Testis (tissue), 3 donors: ENCODE measurements around the gene KCTD13. TPM values are rescaled to one million over a fixed set of nuclear protein-coding genes. Genes with fewer than 3 reads are reported as not detected.

Source experiments
- DNase-seq: peaks from one replicate; pipeline ENCODE4 v3.0.0-alpha.2; 2019
- H3K27ac ChIP-seq, 2 donors: fragments of 200-600 bp; sonication (generic); one replicate each; pipeline ENCODE4 v1.5.1; 2019
- H3K27me3 ChIP-seq: fragments of 200-600 bp; sonication (generic); one replicate; pipeline ENCODE4 v1.5.1; 2019
- H3K36me3 ChIP-seq: fragments of 200-600 bp; sonication (generic); one replicate; pipeline ENCODE4 v1.5.1; 2017; ENCODE audit warnings: low read depth; ENCODE audit errors: missing control alignments
- H3K4me1 ChIP-seq: fragments of 200-600 bp; sonication (generic); one replicate; pipeline ENCODE4 v1.5.1; 2019
- H3K4me3 ChIP-seq, 2 donors: fragments of 200-600 bp; sonication (generic); one replicate each; pipeline ENCODE4 v1.5.1; 2017 to 2019
- H3K9me3 ChIP-seq: fragments of 200-600 bp; sonication (generic); one replicate; pipeline ENCODE4 v1.5.1; 2017
- CTCF ChIP-seq, 3 experiments: fragments of 450-650 bp in 2 of 3; fragments of 200-600 bp in 1 of 3; sonication (generic) in 1 of 3; IDR thresholded peaks; one replicate each; pipeline ENCODE4 v1.5.1; 2016 to 2019; ENCODE audit warnings: antibody characterized with exemption in 3 of 3, mild to moderate bottlenecking in 2 of 3, moderate library complexity in 1 of 3
- POLR2A ChIP-seq: fragments of 450-650 bp; IDR thresholded peaks from one replicate; pipeline ENCODE4 v1.6.1; 2017; ENCODE audit warnings: antibody characterized with exemption, mild to moderate bottlenecking, moderate library complexity
- WGBS, 2 donors: methylation state at CpG; one replicate each; pipeline ENCODE4 v1.1.5; 2018; 5-methylcytosine and 5-hydroxymethylcytosine counted together
- intact Hi-C: fragments of 100-400 bp; cut with DNase I; formaldehyde crosslinking; loops from one replicate; pipeline ENCODE4 v1.15.1; 2023; ENCODE audit warnings: low total_unique reads
- polyA plus RNA-seq: library from polyadenylated mRNA; stranded (reverse); fragments of 350-450 nt; fragmentation: Illumina TruSeq; extraction: RNeasy Lipid Tissue Mini Kit (QIAGEN cat#74804); gene quantifications from one replicate; pipeline ENCODE4 v1.2.3, GENCODE V29; 2014; ENCODE audit warnings: low read depth, low replicate concordance; ENCODE audit not compliant: insufficient read depth
- total RNA-seq, 2 donors: library from RNA; depleted of rRNA; stranded (reverse); fragments of >200 nt; gene quantifications; one replicate each; pipeline ENCODE4 v1.2.3, GENCODE V29; 2016

The KCTD13 gene
- total and polyA plus RNA-seq, 3 donors from 2014 or later: 126 to 241 (median 202) TPM

DNA sequence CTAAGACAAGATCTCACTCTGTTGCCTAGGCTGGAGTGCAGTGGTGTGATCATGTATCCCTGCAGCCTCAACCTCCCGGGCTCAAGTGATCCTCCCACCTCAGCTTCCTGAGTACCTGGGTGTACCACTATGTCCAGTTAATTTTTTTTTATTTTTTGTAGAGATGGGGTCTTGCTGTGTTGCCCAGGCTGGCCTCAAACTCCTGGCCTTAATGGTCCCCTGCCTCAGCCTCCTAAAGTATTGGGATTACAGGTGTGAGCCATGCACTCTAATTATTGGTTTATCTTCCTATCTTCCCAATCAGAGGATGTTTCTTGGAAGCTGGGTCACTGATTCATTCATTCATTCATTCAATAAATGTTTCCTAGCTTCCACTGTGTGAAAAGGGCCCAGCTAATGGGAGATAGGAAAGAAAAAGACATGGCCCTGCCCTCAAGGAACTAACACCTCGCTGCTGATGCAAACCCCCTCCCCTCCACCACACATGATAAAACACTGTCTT lies 17.3 kb downstream of the KCTD13 start:
- no peak overlapping the region for H3K27ac ChIP-seq
- H3K27me3 ChIP-seq: no peaks in the 10 kb centered on the region
- H3K4me3 ChIP-seq: no peak overlapping the region
- no peaks in the 10 kb centered on the region for H3K4me1 ChIP-seq
- H3K36me3 ChIP-seq: no peaks in the 10 kb centered on the region
- intact Hi-C loops: no loop called here
- TF ChIP-seq POLR2A: no peak
- TF ChIP-seq CTCF (IDR thresholded peaks at IDR 0.05): no peak
- H3K9me3 ChIP-seq: no peaks in the 10 kb centered on the region
- 77 to 92% methylated on average over 2 of the region's 2 CpGs for WGBS, 2 donors
- no peak for DNase-seq

GRCh38 chr16:29907973-29908372 lies 18.1 kb downstream of the KCTD13 start:
- H3K4me3 ChIP-seq: no peak overlapping the region
- H3K9me3 ChIP-seq: no peaks in the 10 kb centered on the region
- no peak for DNase-seq
- no peak overlapping the region for H3K27ac ChIP-seq
- H3K4me1 ChIP-seq: no peaks in the 10 kb centered on the region
- no peak for TF ChIP-seq CTCF (IDR thresholded peaks at IDR 0.05)
- no peak for TF ChIP-seq POLR2A
- H3K36me3 ChIP-seq: no peaks in the 10 kb centered on the region
- 74 to 79% methylated on average over 2 of the region's 2 CpGs for WGBS, 2 donors
- no peaks in the 10 kb centered on the region for H3K27me3 ChIP-seq
- intact Hi-C loops: no loop called here

DNA sequence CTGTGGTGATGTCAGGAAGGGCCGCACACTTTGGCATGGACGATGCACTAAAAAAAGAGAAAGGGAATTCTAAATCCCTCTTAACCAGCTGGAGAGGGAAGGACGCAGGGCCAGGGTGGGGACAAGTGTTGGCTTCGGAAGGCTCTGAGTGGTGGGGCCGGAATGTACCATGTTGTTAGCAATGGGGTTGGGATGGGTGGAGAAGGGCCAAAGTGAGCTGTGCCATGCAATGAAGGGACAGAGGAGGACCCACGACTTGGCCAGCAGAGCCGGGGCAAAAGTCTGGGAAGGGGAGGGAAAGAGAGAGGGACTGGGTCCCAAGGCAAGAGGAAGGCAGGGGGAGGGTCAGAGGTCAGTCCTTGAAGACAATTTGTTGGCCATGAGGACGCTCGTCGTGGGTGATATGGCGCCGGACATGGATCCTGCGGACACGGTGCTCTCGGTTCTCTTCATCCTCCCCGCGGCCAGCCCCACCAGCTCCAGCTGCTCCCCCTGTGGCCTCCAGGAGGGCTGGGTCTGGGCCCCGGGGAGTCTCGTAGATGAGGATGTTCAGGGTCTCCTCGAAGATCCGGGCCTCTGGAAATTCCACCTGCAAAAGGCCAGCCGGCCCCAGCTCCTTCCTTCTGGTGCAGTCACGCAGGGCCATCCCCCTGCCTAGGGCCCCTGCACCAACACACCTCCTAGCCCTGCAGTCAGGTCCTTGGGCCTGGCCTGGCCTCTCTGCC lies 19.3 kb downstream of the KCTD13 start:
- DNase-seq: no peak
- Histone ChIP-seq H3K27ac (no peak overlapping the region), H3K4me3 (no peak overlapping the region), H3K27me3 (no peaks in the 10 kb centered on the region), H3K4me1 (no peaks in the 10 kb centered on the region), H3K9me3 (no peaks in the 10 kb centered on the region), H3K36me3 (no peaks in the 10 kb centered on the region)
- TF ChIP-seq CTCF (IDR thresholded peaks at IDR 0.05) (no peak), POLR2A (no peak)
- intact Hi-C loops: no loop called here
- WGBS, 2 donors: 81 to 82% methylated on average over 21 to 23 of the region's 23 CpGs

- Histone ChIP-seq H3K36me3 (no peaks in the 10 kb centered on the region), H3K27ac (no peak overlapping the region), H3K4me1 (no peaks in the 10 kb centered on the region), H3K4me3 (no peak overlapping the region), H3K9me3 (no peaks in the 10 kb centered on the region), H3K27me3 (no peaks in the 10 kb centered on the region)
- intact Hi-C loops: no loop called here
- WGBS, 2 donors: 87 to 88% methylated on average over 13 of the region's 13 CpGs
- no peak for DNase-seq
- no peak for TF ChIP-seq POLR2A
- no peak for TF ChIP-seq CTCF (IDR thresholded peaks at IDR 0.05)
These were observed 20.4 kb downstream of the KCTD13 start for GRCh38 chr16:29905668-29906067.

DNA sequence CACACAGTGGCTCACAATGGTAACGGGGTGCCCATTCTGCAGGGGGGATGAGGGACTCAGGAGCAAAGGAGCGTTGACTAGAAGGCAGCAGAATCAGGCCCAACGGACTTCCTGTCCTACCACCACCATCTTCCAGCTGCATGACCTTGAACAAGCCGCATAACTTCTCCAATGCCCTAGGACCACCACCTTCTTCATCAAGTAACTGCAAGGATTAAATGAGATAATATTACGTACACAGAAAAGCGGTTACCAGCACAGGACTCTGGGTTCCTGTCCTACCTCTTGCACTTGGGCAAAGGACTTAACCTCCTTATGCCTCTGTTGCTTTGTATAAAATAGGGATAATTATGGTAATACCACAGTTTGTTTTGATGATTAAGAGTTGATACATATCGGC lies 21.1 kb downstream of the KCTD13 start:
- TF ChIP-seq POLR2A (no peak), CTCF (IDR thresholded peaks at IDR 0.05) (no peak)
- Histone ChIP-seq H3K36me3 (no peaks in the 10 kb centered on the region), H3K9me3 (no peaks in the 10 kb centered on the region), H3K4me1 (no peaks in the 10 kb centered on the region), H3K27me3 (no peaks in the 10 kb centered on the region), H3K4me3 (no peak overlapping the region), H3K27ac (no peak overlapping the region)
- intact Hi-C loops: no loop called here
- WGBS, 2 donors: 81 to 90% methylated on average over 7 of the region's 7 CpGs
- no peak for DNase-seq
